Measurements from ENCODE around the gene MAP3K15.

The MAP3K15 gene

DNA sequence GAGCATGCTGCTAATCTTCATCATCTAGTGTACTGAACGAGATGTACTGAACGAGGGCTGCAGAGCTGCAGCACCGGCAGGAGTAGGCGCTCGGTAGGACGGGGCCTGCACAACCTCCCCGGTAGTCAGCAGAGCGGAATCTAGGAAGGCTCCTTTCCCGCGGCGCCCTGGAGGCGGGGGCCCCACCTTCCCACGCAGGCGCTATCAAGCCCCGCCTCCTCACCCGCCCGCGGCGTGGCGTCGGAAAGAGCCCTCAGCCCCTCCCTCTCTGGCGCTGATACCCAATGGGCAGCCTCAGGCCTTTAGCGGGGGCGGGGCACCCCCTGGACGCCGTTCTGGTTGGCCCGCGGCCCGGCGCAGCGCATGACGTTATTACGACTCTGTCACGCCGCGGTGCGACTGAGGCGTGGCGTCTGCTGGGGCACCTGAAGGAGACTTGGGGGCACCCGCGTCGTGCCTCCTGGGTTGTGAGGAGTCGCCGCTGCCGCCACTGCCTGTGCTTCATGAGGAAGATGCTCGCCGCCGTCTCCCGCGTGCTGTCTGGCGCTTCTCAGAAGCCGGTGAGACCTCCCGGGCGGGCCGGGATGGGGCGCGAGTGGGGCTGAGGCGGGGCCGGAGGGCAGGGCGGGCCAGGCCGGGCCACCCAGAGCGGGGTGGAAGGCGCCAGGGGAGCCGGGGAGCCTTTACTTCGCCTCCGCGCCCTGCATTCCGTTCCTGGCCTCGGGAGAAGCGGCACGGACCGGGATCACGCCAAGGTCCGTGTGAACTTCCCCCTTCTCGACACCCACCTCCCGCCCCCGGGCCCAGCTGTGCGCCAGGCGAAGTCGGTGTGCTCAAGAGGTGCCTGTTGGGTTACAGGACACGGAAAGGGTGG is 171.5 kb downstream of the MAP3K15 start, which contains the start of gene PDHA1:
Gene PDHA1 (plus strand): TSS at position 393 of the 874 bp plus-strand sequence. CDS start 111 bp downstream, at position 504.
- peak; percentile 85 for DNase-seq

DNA sequence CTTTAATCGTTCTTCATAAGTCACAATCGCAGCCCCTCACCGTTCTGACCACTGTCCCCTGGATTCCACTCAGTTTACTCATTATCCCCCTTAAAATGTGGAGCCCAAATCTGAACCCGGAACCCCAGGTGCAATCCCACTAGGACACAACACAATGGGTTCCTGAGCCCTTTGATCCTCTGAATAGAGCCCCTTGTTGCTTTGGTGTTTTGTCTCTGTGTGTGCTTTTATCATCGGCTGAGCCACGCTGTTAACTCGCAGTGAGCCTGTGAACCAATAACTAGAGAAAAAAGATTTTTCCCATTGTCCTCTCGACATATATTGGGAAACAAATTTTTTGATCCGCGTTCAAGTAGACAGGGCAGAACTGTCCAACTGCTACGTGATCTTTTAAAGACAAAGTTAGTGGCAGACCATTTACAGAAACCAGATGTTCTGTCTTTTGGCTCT is 172.2 kb downstream of the MAP3K15 start:
- no peak for DNase-seq

DNA sequence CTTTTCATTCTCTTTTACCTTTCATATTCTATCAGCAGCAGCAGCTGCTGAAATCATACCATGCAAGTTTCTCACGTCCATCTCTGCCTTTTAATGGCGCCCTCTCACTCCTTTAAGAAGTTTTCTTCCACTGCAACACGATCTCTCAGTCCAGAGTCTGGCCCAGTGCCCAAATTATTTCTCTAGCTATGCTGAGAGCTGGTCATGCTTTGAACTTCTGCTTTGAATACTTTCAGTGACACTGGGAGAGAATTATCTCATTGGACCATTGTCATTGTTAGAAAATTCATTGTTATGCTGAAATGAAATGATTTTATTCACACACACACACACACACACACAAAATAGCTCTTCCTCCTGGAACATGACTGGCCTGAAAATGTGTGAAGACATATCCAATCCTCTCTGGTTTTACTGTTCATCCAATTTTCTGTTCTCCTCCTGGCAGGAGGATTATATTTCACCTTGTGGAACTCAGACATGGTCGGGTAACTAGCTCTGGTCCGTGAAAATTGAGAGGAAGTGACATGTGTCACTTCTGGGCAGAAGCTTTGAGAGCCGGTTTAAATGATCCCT is 172.9 kb downstream of the MAP3K15 start:
- no peak for DNase-seq

GRCh38 chrX:19334945-19335626 is 180.2 kb downstream of the MAP3K15 start:
- no peak for DNase-seq

DNA sequence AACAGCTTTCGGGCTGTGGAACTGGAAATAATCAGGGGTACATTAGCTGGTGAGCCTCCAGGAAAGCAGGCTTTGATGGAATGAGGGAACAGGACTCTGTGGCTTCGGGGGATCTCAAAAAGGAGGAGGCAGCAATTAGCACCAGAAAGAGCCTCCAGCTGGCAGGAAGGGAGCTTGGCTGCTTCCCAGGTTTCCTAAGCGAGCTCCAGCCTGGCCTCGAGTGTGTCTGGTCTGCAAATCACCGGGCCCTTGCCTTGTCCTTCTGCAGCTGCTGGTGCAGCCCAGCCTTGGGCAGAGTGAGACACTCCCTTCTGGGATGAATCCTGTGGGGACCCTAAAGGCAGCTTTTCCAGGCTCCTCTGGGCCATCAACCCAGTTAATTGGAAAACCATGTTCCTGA is 182.3 kb downstream of the MAP3K15 start:
- no peak for DNase-seq

DNA sequence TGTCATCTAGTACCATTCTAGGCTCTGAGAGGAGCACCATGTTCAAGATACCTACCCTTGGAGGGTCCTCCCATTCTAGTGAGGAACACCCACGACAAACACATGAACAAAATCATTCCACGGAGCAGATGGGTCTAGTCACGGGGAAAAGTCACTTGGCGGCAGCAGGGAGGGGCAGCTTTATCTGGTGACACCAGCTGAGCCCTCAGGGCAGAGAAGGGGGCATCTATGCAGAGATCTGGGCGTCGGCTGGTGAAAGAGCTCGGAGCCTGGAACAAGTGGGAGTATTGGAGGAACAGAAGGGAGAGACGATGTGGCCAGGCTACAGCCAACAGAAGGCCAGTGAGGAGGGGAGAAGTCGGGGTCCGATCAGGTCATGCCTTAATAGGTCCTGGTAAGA is 183.5 kb downstream of the MAP3K15 start:
- no peak for DNase-seq

DNA sequence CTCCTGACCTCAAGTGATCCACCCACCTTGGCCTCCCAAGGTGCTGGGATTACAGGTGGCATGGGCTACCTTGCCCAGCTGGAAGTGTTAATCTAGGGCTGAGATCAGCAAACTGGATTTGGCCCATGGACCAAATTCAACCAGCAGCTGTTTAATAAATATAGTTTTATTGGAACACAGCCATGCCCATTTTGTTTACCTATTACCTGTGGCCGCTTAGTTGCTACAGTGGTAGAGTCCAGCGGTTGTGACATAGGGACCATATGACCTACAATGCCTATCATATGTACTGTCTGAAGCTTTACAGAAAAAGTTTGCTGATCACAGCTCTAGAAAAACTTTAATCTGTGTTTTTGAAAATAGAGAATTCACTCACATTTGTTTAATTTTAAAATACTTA is 188.7 kb downstream of the MAP3K15 start:
- DNase-seq = no peak
